ENCODE results near the gene BEND4. TPM values are rescaled to one million over a fixed set of nuclear protein-coding genes. Genes with fewer than 3 reads are reported as not detected.
A peak's percentile ranks its signal among the peaks of the same experiment; 100 is the strongest.

The BEND4 gene
- total RNA-seq, 2 donors from 2014 or later = 3.9 to 25.2 TPM

GRCh38 chr4:42133006-42133405 lies 19.4 kb downstream of the BEND4 start:
- no peaks in the 10 kb centered on the region for H3K36me3 ChIP-seq
- WGBS = 41% methylated on average over 1 of the region's 1 CpG
- intact Hi-C loops (cut with DNase I) = no loop called here
- TF ChIP-seq POLR2AphosphoS5 (IDR thresholded peaks at IDR 0.05) = peak; percentile 77
- no peak for TF ChIP-seq POLR2A (IDR thresholded peaks at IDR 0.05)
- no peak for TF ChIP-seq CTCF (IDR thresholded peaks at IDR 0.05)
- peak; percentile 51 for DNase-seq (ENCODE audit: low spot score)
- no peaks in the 10 kb centered on the region for H3K9me3 ChIP-seq
- no peaks in the 10 kb centered on the region for H3K27me3 ChIP-seq (replicated peaks; ENCODE audit: insufficient read depth)
- no peaks in the 10 kb centered on the region for H3K4me1 ChIP-seq (replicated peaks)
- no peak overlapping the region for H3K4me3 ChIP-seq
- peak overlapping the region in 1 of 2 donors; percentile 33 for H3K27ac ChIP-seq

GRCh38 chr4:42132099-42132498 lies 20.4 kb downstream of the BEND4 start:
- Histone ChIP-seq H3K27me3 (replicated peaks; ENCODE audit: insufficient read depth) (no peaks in the 10 kb centered on the region), H3K4me3 (no peak overlapping the region), H3K36me3 (no peaks in the 10 kb centered on the region), H3K4me1 (replicated peaks) (no peaks in the 10 kb centered on the region), H3K9me3 (no peaks in the 10 kb centered on the region), H3K27ac (no peak overlapping the region)
- WGBS = 97% methylated on average over 7 of the region's 7 CpGs
- no peak for DNase-seq (ENCODE audit: low spot score)
- TF ChIP-seq CTCF (IDR thresholded peaks at IDR 0.05) = no peak
- no peak for TF ChIP-seq POLR2AphosphoS5 (IDR thresholded peaks at IDR 0.05)
- no peak for TF ChIP-seq POLR2A (IDR thresholded peaks at IDR 0.05)
- intact Hi-C loops (cut with DNase I) = no loop called here

GRCh38 chr4:42123071-42123644 lies 29.3 kb downstream of the BEND4 start:
- intact Hi-C loops (cut with DNase I) = no loop called here
- Histone ChIP-seq H3K9me3 (no peaks in the 10 kb centered on the region), H3K4me1 (replicated peaks) (no peaks in the 10 kb centered on the region), H3K4me3 (no peak overlapping the region), H3K27me3 (replicated peaks; ENCODE audit: insufficient read depth) (no peaks in the 10 kb centered on the region), H3K36me3 (no peaks in the 10 kb centered on the region), H3K27ac (no peak overlapping the region)
- no peak for DNase-seq (ENCODE audit: low spot score)
- 57% methylated on average over 2 of the region's 2 CpGs for WGBS
- no peak for TF ChIP-seq POLR2A (IDR thresholded peaks at IDR 0.05)

GRCh38 chr4:42122237-42122636 lies 30.2 kb downstream of the BEND4 start:
- H3K9me3 ChIP-seq = no peaks in the 10 kb centered on the region
- no peaks in the 10 kb centered on the region for H3K27me3 ChIP-seq (replicated peaks; ENCODE audit: insufficient read depth)
- DNase-seq (ENCODE audit: low spot score) = no peak
- no peaks in the 10 kb centered on the region for H3K4me1 ChIP-seq (replicated peaks)
- no peak overlapping the region for H3K4me3 ChIP-seq
- H3K36me3 ChIP-seq = no peaks in the 10 kb centered on the region
- no peak overlapping the region for H3K27ac ChIP-seq
- TF ChIP-seq CTCF (IDR thresholded peaks at IDR 0.05) = no peak
- peak; percentile 25 for TF ChIP-seq POLR2AphosphoS5 (IDR thresholded peaks at IDR 0.05)
- 58% methylated on average over 4 of the region's 4 CpGs for WGBS
- intact Hi-C loops (cut with DNase I) = no loop called here

GRCh38 chr4:42119886-42120285 lies 32.6 kb downstream of the BEND4 start:
- Histone ChIP-seq H3K36me3 (no peaks in the 10 kb centered on the region), H3K27ac (no peak overlapping the region), H3K4me3 (no peak overlapping the region), H3K9me3 (no peaks in the 10 kb centered on the region), H3K27me3 (replicated peaks; ENCODE audit: insufficient read depth) (no peaks in the 10 kb centered on the region), H3K4me1 (replicated peaks) (no peaks in the 10 kb centered on the region)
- intact Hi-C loops (cut with DNase I) = no loop called here
- TF ChIP-seq POLR2A (IDR thresholded peaks at IDR 0.05) (no peak), POLR2AphosphoS5 (IDR thresholded peaks at IDR 0.05) (no peak), CTCF (IDR thresholded peaks at IDR 0.05) (no peak)
- 41% methylated on average over 12 of the region's 12 CpGs for WGBS
- no peak for DNase-seq (ENCODE audit: low spot score)
